GM12892 (cell line): ENCODE data around the gene ACTN1.

Experiments used
- POLR2A ChIP-seq: IDR thresholded peaks from 2 replicates; pipeline ENCODE4 v1.6.1; 2011; ENCODE audit warnings: low read depth, low read length, control low read depth
- POLR2AphosphoS5 ChIP-seq: IDR thresholded peaks from 2 replicates; pipeline ENCODE4 v1.6.1; 2011; ENCODE audit warnings: low read depth, low read length, control low read depth
- TAF1 ChIP-seq: IDR thresholded peaks from 2 replicates; pipeline ENCODE4 v1.6.1; 2011; ENCODE audit warnings: low read depth, mild to moderate bottlenecking, control low read depth, low read length, borderline replicate concordance

GRCh38 chr14:69005432-69006148, 26.5 kb upstream of the ACTN1 start:
- no peak for TF ChIP-seq POLR2A
- TF ChIP-seq TAF1, result no peak
- TF ChIP-seq POLR2AphosphoS5, result no peak
